ENCODE data around the gene HES7. TPM values are rescaled to one million over a fixed set of nuclear protein-coding genes. Genes with fewer than 3 reads are reported as not detected.

Gene HES7
- total RNA-seq, 2 experiments from 2014 or later, result 0.52 to 0.53 TPM

DNA sequence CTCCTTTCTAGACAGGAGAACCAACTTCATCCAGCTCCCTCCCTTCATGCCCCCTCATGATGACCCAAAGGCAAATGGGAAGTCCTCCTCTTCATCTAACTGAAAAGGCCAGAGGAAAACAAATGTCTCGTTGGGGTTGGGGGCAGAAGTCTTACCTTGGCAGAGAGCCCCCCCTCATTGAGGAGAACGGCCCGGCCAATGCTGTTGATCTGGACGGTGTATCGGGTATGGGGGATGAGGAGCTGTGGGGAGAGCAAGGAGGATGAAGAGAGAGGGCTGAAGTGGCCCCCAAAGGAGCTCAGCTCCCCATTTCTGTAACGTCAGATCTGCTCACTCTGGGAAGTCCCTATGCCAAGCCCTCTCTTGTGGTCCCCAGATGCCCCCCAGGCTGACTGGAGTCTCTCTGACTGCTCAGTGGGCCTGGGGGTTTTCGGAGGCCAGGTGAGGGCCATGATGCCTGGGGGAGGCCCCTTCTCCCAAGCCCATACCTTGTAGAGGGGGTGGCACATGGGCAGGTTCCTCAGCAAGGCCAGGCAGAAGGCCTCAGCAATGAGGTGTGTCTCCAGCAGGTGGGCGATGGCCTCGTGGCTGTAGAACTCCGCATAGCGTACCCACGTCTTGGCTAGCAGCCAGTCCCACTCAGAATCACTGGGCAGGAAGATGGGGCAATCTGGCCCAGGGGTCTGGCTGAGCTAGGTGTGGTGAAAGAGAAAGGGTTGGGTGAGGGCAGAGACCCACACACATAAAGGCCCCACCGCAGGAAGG is 47.2 kb downstream of the HES7 start:
- no peak for ATAC-seq (ENCODE audit: poor library complexity)
- no peak overlapping the region for H3K27ac Mint-ChIP-seq
- intact Hi-C loops (cut with DNase I, micrococcal nuclease), result no loop called here
- no peak overlapping the region for H3K4me3 ChIP-seq (ENCODE audit: low read length)
- DNase-seq, result no peak
- ChIA-PET POLR2A (no interaction called here), CTCF (no interaction called here)
- H3K27me3 Mint-ChIP-seq, result peaks cover 32% of the 10 kb centered on the region
- H3K9me3 Mint-ChIP-seq, result no peaks in the 10 kb centered on the region
- no peak overlapping the region for H3K4me3 Mint-ChIP-seq
- H3K27ac ChIP-seq (ENCODE audit: low read depth in 1 of 2, low read length in 2 of 2), result no peak overlapping the region
- no peaks in the 10 kb centered on the region for H3K36me3 ChIP-seq (ENCODE audit: insufficient read depth, low read length)
- peaks cover 4% of the 10 kb centered on the region for H3K36me3 Mint-ChIP-seq (ENCODE audit: low read depth)
- peaks cover 0 to 5% of the 10 kb centered on the region in 2 experiments for H3K9me3 ChIP-seq (ENCODE audit: control insufficient read depth in 1 of 2, insufficient read depth in 1 of 2, low read length in 2 of 2)
- TF ChIP-seq, protein P1, sequence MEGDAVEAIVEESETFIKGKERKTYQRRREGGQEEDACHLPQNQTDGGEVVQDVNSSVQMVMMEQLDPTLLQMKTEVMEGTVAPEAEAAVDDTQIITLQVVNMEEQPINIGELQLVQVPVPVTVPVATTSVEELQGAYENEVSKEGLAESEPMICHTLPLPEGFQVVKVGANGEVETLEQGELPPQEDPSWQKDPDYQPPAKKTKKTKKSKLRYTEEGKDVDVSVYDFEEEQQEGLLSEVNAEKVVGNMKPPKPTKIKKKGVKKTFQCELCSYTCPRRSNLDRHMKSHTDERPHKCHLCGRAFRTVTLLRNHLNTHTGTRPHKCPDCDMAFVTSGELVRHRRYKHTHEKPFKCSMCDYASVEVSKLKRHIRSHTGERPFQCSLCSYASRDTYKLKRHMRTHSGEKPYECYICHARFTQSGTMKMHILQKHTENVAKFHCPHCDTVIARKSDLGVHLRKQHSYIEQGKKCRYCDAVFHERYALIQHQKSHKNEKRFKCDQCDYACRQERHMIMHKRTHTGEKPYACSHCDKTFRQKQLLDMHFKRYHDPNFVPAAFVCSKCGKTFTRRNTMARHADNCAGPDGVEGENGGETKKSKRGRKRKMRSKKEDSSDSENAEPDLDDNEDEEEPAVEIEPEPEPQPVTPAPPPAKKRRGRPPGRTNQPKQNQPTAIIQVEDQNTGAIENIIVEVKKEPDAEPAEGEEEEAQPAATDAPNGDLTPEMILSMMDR (IDR thresholded peaks at IDR 0.05), result no peak
- H3K4me1 ChIP-seq (ENCODE audit: insufficient read depth, low read length), result peaks cover 44% of the 10 kb centered on the region
- peaks cover 21 to 29% of the 10 kb centered on the region in 2 experiments for H3K27me3 ChIP-seq (ENCODE audit: control insufficient read depth in 1 of 2, insufficient read depth in 2 of 2, low read length in 2 of 2)
- H3K4me1 Mint-ChIP-seq (ENCODE audit: low read depth), result peaks cover 41% of the 10 kb centered on the region

DNA sequence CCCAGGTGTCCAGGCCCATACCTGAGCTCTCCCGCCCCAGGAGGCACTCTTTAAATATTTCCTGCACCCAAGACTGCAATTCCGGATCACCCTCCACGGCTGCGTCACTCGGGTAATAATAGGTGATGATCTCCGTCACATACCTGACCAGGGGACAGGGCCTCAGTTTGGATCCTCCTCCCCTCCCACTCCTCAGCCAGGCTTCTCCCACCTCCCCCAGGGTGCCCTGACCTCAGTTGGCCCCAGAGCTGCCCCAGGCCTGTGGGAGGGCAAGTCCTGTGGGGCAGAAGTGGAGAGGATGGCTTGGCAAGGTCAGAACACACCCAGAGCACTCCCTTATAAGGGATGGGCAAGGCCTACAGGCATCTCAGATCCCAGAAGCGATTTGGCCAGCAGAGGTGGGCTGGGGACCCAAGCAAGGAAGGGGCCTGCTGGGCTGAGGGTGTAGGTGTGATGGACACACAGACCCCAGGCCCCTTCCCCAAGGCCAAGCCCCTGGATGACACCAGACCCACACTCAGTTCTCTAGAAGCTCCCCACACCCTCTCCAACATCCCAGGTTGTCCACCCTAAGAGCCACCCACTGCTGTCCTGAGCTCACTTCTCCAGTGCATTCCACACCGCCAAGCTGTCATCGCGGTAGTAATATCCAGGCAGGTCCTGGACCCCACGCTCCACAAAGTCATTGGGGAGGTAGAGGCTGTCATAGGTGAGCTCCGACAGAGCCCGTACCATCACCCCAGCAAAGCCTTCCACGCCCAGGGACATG is 48.1 kb downstream of the HES7 start:
- no peak overlapping the region for H3K27ac ChIP-seq (ENCODE audit: low read depth in 1 of 2, low read length in 2 of 2)
- no peak for DNase-seq
- ATAC-seq (ENCODE audit: poor library complexity), result no peak
- ChIA-PET CTCF (interaction anchor here (2.6 kb wide), 1 partner anchor 44 kb away, joined by 22 read pairs; the partner anchor contains the start of gene ALOXE3), POLR2A (no interaction called here)
- peaks cover 44% of the 10 kb centered on the region for H3K4me1 ChIP-seq (ENCODE audit: insufficient read depth, low read length)
- Mint-ChIP-seq H3K36me3 (ENCODE audit: low read depth) (peaks cover 4% of the 10 kb centered on the region), H3K4me1 (ENCODE audit: low read depth) (peaks cover 41% of the 10 kb centered on the region), H3K4me3 (no peak overlapping the region), H3K27ac (no peak overlapping the region), H3K9me3 (no peaks in the 10 kb centered on the region), H3K27me3 (peaks cover 42% of the 10 kb centered on the region)
- H3K36me3 ChIP-seq (ENCODE audit: insufficient read depth, low read length), result no peaks in the 10 kb centered on the region
- peaks cover 27 to 36% of the 10 kb centered on the region in 2 experiments for H3K27me3 ChIP-seq (ENCODE audit: control insufficient read depth in 1 of 2, insufficient read depth in 2 of 2, low read length in 2 of 2)
- H3K4me3 ChIP-seq (ENCODE audit: low read length), result no peak overlapping the region
- intact Hi-C loops (cut with DNase I, micrococcal nuclease), result no loop called here
- TF ChIP-seq, protein P1 (IDR thresholded peaks at IDR 0.05), result no peak
- H3K9me3 ChIP-seq (ENCODE audit: control insufficient read depth in 1 of 2, insufficient read depth in 1 of 2, low read length in 2 of 2), result peaks cover 0 to 5% of the 10 kb centered on the region in 2 experiments

DNA sequence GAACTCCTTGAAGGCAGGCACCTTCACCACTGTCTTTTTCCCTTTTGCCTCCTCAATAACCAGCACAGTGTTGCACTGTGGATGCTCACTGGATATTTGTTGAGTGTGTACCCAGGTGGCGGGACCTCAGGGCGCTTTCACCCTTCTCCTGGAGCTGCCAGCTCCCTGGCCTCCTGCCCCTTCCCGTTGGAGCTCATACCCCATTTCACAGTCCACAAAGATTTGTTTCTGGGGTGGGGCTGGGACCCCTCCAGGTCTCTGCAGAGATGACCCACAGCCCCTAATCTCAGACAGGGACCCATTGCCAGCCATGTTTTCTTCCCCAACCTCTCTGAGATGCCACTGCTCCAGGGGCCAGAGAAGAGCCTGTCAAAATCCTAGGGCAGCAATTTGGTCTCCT is 48.8 kb downstream of the HES7 start:
- peaks cover 27 to 39% of the 10 kb centered on the region in 2 experiments for H3K27me3 ChIP-seq (ENCODE audit: control insufficient read depth in 1 of 2, insufficient read depth in 2 of 2, low read length in 2 of 2)
- no peak for DNase-seq
- intact Hi-C loops (cut with DNase I, micrococcal nuclease), result no loop called here
- peaks cover 38% of the 10 kb centered on the region for H3K4me1 ChIP-seq (ENCODE audit: insufficient read depth, low read length)
- ATAC-seq (ENCODE audit: poor library complexity), result no peak
- H3K4me1 Mint-ChIP-seq (ENCODE audit: low read depth), result peaks cover 37% of the 10 kb centered on the region
- H3K36me3 ChIP-seq (ENCODE audit: insufficient read depth, low read length), result no peaks in the 10 kb centered on the region
- CTCF ChIA-PET, result interaction anchor here (1.9 to 2.6 kb wide), 6 partner anchors 10 to 85 kb away, joined by 5 to 59 read pairs (median 14); partner anchors contain the start of gene ALOXE3
- no peak overlapping the region for H3K27ac Mint-ChIP-seq
- H3K4me3 Mint-ChIP-seq, result no peak overlapping the region
- no peaks in the 10 kb centered on the region for H3K9me3 Mint-ChIP-seq
- peaks cover 0 to 5% of the 10 kb centered on the region in 2 experiments for H3K9me3 ChIP-seq (ENCODE audit: control insufficient read depth in 1 of 2, insufficient read depth in 1 of 2, low read length in 2 of 2)
- POLR2A ChIA-PET, result interaction anchor here (2.5 kb wide), 1 partner anchor 44 kb away, joined by 24 read pairs; the partner anchor contains the start of gene ALOXE3
- TF ChIP-seq, protein P1 (IDR thresholded peaks at IDR 0.05), result no peak
- H3K36me3 Mint-ChIP-seq (ENCODE audit: low read depth), result peaks cover 4% of the 10 kb centered on the region
- peaks cover 44% of the 10 kb centered on the region for H3K27me3 Mint-ChIP-seq
- no peak overlapping the region for H3K27ac ChIP-seq (ENCODE audit: low read depth in 1 of 2, low read length in 2 of 2)
- no peak overlapping the region for H3K4me3 ChIP-seq (ENCODE audit: low read length)

Data from CD4-positive, alpha-beta T cell (primary cell).